IMR-90 (cell line): ENCODE measurements around the gene COX7A2L. TPM values are rescaled to one million over a fixed set of nuclear protein-coding genes. Genes with fewer than 3 reads are reported as not detected.
"Not testable (repeated sequence)": the region's sequence is repeated elsewhere in the genome, so short reads cannot be mapped to it uniquely, and the experiment has no call there.

Experiments used
- ATAC-seq: fragments of 200-7000 bp; cut with Tn5 transposase; 2 replicates; pipeline ENCODE4 v1.9.1; 2020; ENCODE audit warnings: low read depth, mild to moderate bottlenecking, moderate library complexity
- BruUV-seq: library from RNA; stranded (reverse); fragments of 400-500 nt; replicated peaks from 2 replicates; lab custom pipeline; 2021; lab: Mats Ljungman, UMichigan
- CTCF ChIA-PET: fragments of 300-600 bp; formaldehyde crosslinking; extraction: SDS; loops from one replicate; lab custom pipeline; 2021; ENCODE audit warnings: antibody characterized with exemption; lab: Yijun Ruan, JAX
- POLR2A ChIA-PET: fragments of 300-600 bp; sonication (Branson Sonifier 250); formaldehyde crosslinking; loops from one replicate; lab custom pipeline; 2022; ENCODE audit warnings: antibody characterized with exemption; ENCODE audit not compliant: unreplicated experiment; lab: Charles Lee
- DNase-seq: peaks from one replicate; pipeline ENCODE4 v3.0.0; 2013
- H2AFZ ChIP-seq: replicated peaks from 2 replicates; pipeline ENCODE3; 2013; ENCODE audit warnings: low read length, mild to moderate bottlenecking; ENCODE audit not compliant: poor library complexity
- H2AK5ac ChIP-seq: 2 replicates; pipeline ENCODE4 v1.6.1; 2013; ENCODE audit warnings: low read depth, low read length, inconsistent platforms
- H2AK9ac ChIP-seq: replicated peaks from 2 replicates; pipeline ENCODE3; 2013; ENCODE audit warnings: mild to moderate bottlenecking, low read depth, low read length, moderate library complexity; ENCODE audit not compliant: poor library complexity
- H2BK120ac ChIP-seq: 2 replicates; pipeline ENCODE4 v1.6.1; 2013; ENCODE audit warnings: low read depth, low read length, inconsistent platforms
- H2BK15ac ChIP-seq: 3 replicates; pipeline ENCODE4 v1.6.1; 2013; ENCODE audit warnings: low read depth, low read length, inconsistent platforms
- H2BK20ac ChIP-seq: 2 replicates; pipeline ENCODE4 v1.6.1; 2013; ENCODE audit warnings: low read depth, mild to moderate bottlenecking, inconsistent platforms, low read length, moderate library complexity
- H2BK5ac ChIP-seq: 2 replicates; pipeline ENCODE4 v1.6.1; 2013; ENCODE audit warnings: mild to moderate bottlenecking, low read depth, low read length, inconsistent platforms; ENCODE audit not compliant: poor library complexity, severe bottlenecking
- H3K14ac ChIP-seq: replicated peaks from 2 replicates; pipeline ENCODE4 v1.6.1; 2013; ENCODE audit warnings: low read depth, low read length, inconsistent platforms
- H3K18ac ChIP-seq: 2 replicates; pipeline ENCODE4 v1.6.1; 2013; ENCODE audit warnings: low read depth, low read length, control low read depth
- H3K23ac ChIP-seq: 2 replicates; pipeline ENCODE4 v1.6.1; 2013; ENCODE audit warnings: low read depth, low read length, inconsistent platforms
- H3K27ac ChIP-seq: 2 replicates; pipeline ENCODE4 v1.5.1; 2013; ENCODE audit warnings: mild to moderate bottlenecking, control low read depth, low read length; ENCODE audit not compliant: insufficient read depth
- H3K27me3 ChIP-seq: 2 replicates; pipeline ENCODE4 v1.6.1; 2013; ENCODE audit warnings: low read length; ENCODE audit not compliant: control insufficient read depth, insufficient read depth
- H3K36me3 ChIP-seq: 2 replicates; pipeline ENCODE4 v1.6.1; 2013; ENCODE audit warnings: low read length, mixed read lengths; ENCODE audit not compliant: control insufficient read depth, insufficient read depth
- H3K4ac ChIP-seq: 2 replicates; pipeline ENCODE4 v1.6.1; 2013; ENCODE audit warnings: low read depth, low read length, inconsistent platforms
- H3K4me1 ChIP-seq: 2 replicates; pipeline ENCODE4 v1.6.1; 2013; ENCODE audit warnings: low read length, mixed read lengths; ENCODE audit not compliant: control insufficient read depth, insufficient read depth
- H3K4me2 ChIP-seq: 2 replicates; pipeline ENCODE4 v1.6.1; 2013; ENCODE audit warnings: low read depth, mild to moderate bottlenecking, control low read depth, low read length, moderate library complexity
- H3K4me3 ChIP-seq: 2 replicates; pipeline ENCODE4 v1.5.1; 2013; ENCODE audit warnings: low read depth, mild to moderate bottlenecking, control low read depth, low read length, moderate library complexity; ENCODE audit not compliant: insufficient read depth
- H3K56ac ChIP-seq: 2 replicates; pipeline ENCODE4 v1.6.1; 2013; ENCODE audit warnings: low read length, inconsistent platforms; ENCODE audit not compliant: insufficient read depth; ENCODE audit errors: extremely low read depth
- H3K79me1 ChIP-seq, 2 experiments: 2 replicates each; pipeline ENCODE4 v1.6.1; 2013; ENCODE audit warnings: low read length in 2 of 2, inconsistent platforms in 1 of 2, low read depth in 1 of 2
- H3K9ac ChIP-seq: 2 replicates; pipeline ENCODE4 v1.6.1; 2013; ENCODE audit warnings: low read depth, low read length, control low read depth
- H3K9me1 ChIP-seq: 2 replicates; pipeline ENCODE4 v1.6.1; 2013; ENCODE audit warnings: low read length, inconsistent platforms; ENCODE audit not compliant: insufficient read depth
- H3K9me3 ChIP-seq: 2 replicates; pipeline ENCODE4 v1.6.1; 2013; ENCODE audit warnings: low read length; ENCODE audit not compliant: control insufficient read depth, insufficient read depth
- H4K20me1 ChIP-seq: 2 replicates; pipeline ENCODE4 v1.6.1; 2013; ENCODE audit warnings: low read length, inconsistent platforms; ENCODE audit not compliant: insufficient read depth
- H4K5ac ChIP-seq: 2 replicates; pipeline ENCODE4 v1.6.1; 2013; ENCODE audit warnings: mild to moderate bottlenecking, low read depth, low read length, control low read depth
- H4K8ac ChIP-seq, 2 experiments: 2 replicates each; pipeline ENCODE4 v1.6.1; 2013; ENCODE audit warnings: low read depth in 2 of 2, low read length in 2 of 2, control low read depth in 1 of 2, inconsistent platforms in 1 of 2
- H4K91ac ChIP-seq: 2 replicates; pipeline ENCODE4 v1.6.1; 2013; ENCODE audit warnings: low read depth, low read length, inconsistent platforms; ENCODE audit not compliant: insufficient read depth
- WGBS, 2 experiments: methylation state at CpG; one replicate each; pipeline versions ENCODE4 v1.1.5 to v1.1.7; 2013; ENCODE audit warnings: missing lambda C conversion rate in 2 of 2; ENCODE audit not compliant: insufficient read length in 1 of 2; ENCODE audit errors: extremely low coverage in 2 of 2; 5-methylcytosine and 5-hydroxymethylcytosine counted together
- dilution Hi-C: fragments of 300-500 bp; cut with HindIII; formaldehyde crosslinking; loops from one replicate; pipeline ENCODE4 v1.14.3; 2018; ENCODE audit warnings: low sequenced_read_pairs; ENCODE audit not compliant: unreplicated experiment
- in situ Hi-C: fragments of 300-500 bp; cut with MboI; formaldehyde crosslinking; loops from 3 replicates; pipeline ENCODE4 v1.14.3; 2019; ENCODE audit warnings: low sequenced_read_pairs, inconsistent platforms, mixed read lengths
- intact Hi-C: fragments of 100-400 bp; cut with micrococcal nuclease; formaldehyde crosslinking; loops from 2 replicates; pipeline ENCODE4 v1.10.0; 2022
- polyA plus RNA-seq, 3 experiments: library from polyadenylated mRNA; depleted of rRNA; stranded (reverse); fragments of >200 nt; gene quantifications; 2 replicates each; pipeline ENCODE4 v1.2.3, GENCODE V29; 2012; ENCODE audit warnings: low replicate concordance in 1 of 3
- total RNA-seq: library from RNA; depleted of rRNA; stranded (reverse); fragments of >200 nt; gene quantifications from 2 replicates; pipeline ENCODE4 v1.2.3, GENCODE V29; 2012

Gene COX7A2L
- total and polyA plus RNA-seq, 2 of the 4 experiments (the other 2 are of a cell fraction) = 123 to 132 TPM

DNA sequence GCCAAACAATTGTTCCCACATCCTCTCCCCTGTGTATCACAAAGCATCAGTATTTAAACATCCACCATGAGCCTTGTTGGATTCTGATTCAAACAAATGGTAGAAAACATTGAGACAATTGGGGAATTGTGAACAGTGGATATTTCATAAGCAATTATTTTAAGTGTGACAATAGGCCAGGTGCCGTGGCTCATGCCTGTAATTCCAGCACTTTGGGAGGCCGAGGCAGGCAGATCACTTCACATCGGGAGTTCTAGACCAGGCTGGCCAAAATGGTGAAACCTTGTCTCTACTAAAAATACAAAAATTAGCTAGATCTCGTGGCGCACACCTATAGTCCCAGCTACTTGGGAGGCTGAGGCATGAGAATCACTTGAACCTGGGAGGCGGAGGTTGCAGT is 26.2 kb downstream of the COX7A2L start:
- H3K9me1 ChIP-seq, H3K56ac ChIP-seq, H4K91ac ChIP-seq, dilution Hi-C loops, H2AK9ac ChIP-seq, H3K9ac ChIP-seq, H2AFZ ChIP-seq, H3K23ac ChIP-seq, intact Hi-C loops, ATAC-seq, POLR2A ChIA-PET, H4K5ac ChIP-seq, H4K20me1 ChIP-seq, H3K4ac ChIP-seq, H3K27me3 ChIP-seq, H2AK5ac ChIP-seq, H3K18ac ChIP-seq, H2BK120ac ChIP-seq, H3K4me1 ChIP-seq, H4K8ac ChIP-seq, DNase-seq, H2BK20ac ChIP-seq, BruUV-seq, H3K4me2 ChIP-seq, in situ Hi-C loops, H3K9me3 ChIP-seq, H3K27ac ChIP-seq, H3K4me3 ChIP-seq, CTCF ChIA-PET, H3K14ac ChIP-seq, H2BK5ac ChIP-seq, H2BK15ac ChIP-seq: not testable (repeated sequence)
- H3K79me1 ChIP-seq = peaks cover 17 to 44% of the 10 kb centered on the region in 2 experiments
- peaks cover 40% of the 10 kb centered on the region for H3K36me3 ChIP-seq
- 100% methylated on average over 1 of the region's 6 CpGs; no CpG with 5 or more reads in 1 of the 2 experiments for WGBS, 2 experiments
